NCI-H187 treated with DMSO at 0.1 percent for 48 hours (cell line): ENCODE data around the gene RNF166.
"Not testable (repeated sequence)": the region's sequence is repeated elsewhere in the genome, so short reads cannot be mapped to it uniquely, and the experiment has no call there.

Experiments used
- DNase-seq: peaks from one replicate; lab custom pipeline; 2025; lab: John Stamatoyannopoulos, UW

RNF166 gene

DNA sequence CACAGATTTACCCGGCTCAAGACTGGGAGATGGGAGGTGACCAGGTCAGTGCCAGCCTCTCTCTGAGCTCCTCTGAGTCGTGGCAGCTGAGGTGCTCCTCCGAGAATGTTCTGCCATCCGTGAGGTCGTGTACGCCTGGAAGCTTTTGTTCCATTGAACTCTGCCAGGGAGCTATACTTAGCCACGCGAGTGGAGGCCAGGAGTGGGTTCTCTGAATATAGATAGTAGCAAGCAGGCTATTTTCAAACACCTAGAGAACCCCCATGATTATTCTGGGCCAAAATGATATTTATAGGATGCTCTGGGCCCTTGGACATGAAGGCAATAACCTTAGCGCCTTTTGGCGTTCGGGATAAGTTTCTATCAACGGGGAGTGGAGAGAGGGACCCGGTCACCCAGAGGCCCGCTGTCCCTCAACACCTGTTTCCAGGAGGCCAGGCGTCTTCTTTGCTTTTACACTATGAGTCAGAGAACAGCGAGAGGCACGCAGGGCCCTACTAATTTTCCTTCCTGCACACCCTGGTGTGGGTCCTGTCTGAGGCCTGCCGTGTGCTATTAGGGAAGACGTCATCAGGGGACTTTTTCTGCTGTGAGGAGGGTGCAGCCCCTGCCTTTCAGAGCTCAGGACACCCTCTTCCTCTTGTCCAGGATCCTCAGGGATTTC, 32.4 kb downstream of the RNF166 start:
- DNase-seq: no peak

GRCh38 chr16:88672776-88673175, 33.4 kb downstream of the RNF166 start:
- no peak for DNase-seq

DNA sequence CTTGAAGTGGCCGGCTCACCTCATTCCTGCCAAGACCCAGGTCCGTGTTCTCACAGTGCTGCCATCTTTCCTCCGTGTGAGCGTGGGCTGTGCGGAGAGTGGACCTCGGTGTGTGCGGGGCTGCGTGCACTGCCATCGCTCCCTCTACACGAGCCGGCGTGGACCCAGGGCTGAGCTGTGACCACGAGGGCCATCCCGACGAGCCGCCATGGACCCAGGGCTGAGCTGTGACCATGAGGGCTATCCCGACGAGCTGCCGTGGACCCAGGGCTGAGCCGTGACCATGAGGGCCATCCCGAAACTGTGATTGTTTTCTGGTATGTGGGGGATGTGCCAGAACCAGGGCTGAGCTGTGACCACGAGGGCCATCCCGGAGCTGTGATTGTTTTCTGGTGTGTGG, 34.4 kb downstream of the RNF166 start:
- no peak for DNase-seq

DNA sequence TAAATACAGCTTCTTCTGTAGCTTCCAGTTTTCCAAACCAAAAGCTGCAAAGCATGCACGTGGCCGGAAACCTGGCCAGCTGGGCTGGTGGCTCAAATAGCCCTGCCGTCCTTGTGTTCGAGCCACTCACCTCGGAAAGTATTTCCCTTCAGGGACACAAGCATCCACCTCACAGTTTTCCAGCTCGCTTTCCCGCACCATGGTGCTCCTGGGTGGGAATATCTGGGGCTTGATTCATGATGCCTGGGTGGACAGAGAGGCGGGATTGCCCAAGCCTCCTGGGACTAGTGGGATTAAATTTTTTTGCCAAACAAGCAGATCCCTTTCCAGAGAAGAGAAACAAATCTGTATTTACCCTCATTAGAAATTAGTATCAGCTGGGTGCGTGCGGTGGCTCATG, 36.2 kb downstream of the RNF166 start:
- no peak for DNase-seq

- not testable (repeated sequence) for DNase-seq
Measured at GRCh38 chr16:88669493-88669892, 36.7 kb downstream of the RNF166 start.

DNA sequence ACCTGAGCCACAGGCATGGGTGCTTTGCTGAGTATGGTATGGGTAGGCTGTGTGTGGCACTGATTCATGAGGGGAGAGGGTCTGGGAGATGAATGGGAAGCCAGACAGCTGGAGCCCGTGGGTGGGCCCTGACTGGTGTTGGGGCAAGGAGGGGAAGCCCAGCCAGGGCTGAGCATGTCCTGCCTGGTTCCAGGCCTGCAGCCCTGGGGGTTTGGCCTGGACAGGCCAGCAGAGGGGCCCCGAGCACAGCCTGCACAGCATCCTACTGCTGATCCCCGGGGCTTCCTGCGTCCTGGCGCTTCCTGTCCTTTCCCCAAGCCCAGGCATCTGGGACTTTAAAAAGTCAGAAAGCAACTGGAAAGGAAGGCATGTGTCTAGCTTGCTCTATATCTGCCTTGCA, 38.7 kb downstream of the RNF166 start:
- DNase-seq: no peak

GRCh38 chr16:88665570-88665969, 40.6 kb downstream of the RNF166 start:
- DNase-seq: no peak

DNA sequence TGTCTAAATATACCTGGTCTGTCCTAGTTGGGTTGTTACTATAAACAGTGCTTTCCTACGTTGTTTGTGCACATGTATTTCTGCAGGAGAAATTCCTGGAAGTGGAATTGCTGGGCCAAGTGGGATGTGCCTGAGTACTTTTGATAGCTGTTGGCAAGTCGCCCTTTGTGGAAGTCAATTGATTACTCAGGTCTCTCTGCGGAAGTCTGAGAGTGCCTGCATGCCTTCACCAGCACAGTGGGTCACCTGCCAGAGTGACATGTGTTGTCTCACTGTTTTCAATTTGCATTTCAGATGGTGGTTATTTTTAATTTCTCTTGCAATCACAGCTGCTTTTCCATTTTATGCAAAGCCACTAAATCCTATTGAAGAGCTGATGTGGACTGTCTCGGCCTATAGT, 41.1 kb downstream of the RNF166 start:
- no peak for DNase-seq

DNA sequence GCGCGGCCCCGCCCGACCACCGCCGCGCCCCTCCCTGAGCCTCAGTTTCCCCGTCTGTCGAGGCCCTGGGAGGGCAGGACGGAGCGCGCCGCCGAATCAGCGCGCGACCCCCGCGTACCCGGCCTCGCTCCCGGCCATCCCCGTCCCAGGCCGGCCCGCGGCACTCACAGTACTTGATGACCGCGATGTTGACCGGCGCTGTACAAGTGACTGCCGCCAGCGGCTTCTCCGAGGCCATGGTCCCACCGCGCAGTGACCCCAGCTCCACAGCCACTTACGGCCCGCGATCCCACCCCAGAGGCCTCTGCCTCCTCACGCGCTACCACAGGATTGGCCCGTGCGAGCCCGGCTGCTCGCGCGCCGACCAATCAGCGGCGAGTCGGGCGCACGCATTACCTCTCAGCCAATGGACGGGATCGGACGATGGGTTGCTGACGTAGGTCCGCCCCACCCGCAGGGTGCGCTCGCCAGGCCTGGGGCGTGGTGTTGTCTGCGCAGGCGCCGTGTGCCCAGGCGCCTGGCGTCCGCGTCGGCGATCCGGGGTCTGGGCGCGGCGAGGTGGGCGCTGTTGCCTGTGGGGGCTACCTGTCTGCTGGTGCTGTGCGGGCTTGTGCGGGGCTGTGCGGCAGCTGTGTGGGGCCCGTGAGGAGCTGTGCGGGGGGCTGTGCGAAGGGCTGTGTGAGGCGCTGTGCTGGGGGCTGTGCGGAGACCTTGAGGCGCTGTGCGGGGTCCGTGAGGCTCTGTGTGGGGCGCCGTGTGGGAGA, 43.2 kb downstream of the RNF166 start, which contains the start of gene MVD:
TSS of gene MVD (minus strand) at position 249 of the 764 bp plus-strand sequence. CDS start at position 238, 11 bp downstream.
- DNase-seq: no peak

- no peak for DNase-seq
Measured at GRCh38 chr16:88662222-88662842, 43.9 kb downstream of the RNF166 start.

GRCh38 chr16:88661468-88661867, 44.7 kb downstream of the RNF166 start:
- no peak for DNase-seq

- no peak for DNase-seq
Measured at GRCh38 chr16:88659160-88659559, 47.0 kb downstream of the RNF166 start.

- no peak for DNase-seq
Measured at GRCh38 chr16:88658714-88659113, 47.5 kb downstream of the RNF166 start.

GRCh38 chr16:88657371-88657770, 48.8 kb downstream of the RNF166 start:
- DNase-seq: no peak

DNA sequence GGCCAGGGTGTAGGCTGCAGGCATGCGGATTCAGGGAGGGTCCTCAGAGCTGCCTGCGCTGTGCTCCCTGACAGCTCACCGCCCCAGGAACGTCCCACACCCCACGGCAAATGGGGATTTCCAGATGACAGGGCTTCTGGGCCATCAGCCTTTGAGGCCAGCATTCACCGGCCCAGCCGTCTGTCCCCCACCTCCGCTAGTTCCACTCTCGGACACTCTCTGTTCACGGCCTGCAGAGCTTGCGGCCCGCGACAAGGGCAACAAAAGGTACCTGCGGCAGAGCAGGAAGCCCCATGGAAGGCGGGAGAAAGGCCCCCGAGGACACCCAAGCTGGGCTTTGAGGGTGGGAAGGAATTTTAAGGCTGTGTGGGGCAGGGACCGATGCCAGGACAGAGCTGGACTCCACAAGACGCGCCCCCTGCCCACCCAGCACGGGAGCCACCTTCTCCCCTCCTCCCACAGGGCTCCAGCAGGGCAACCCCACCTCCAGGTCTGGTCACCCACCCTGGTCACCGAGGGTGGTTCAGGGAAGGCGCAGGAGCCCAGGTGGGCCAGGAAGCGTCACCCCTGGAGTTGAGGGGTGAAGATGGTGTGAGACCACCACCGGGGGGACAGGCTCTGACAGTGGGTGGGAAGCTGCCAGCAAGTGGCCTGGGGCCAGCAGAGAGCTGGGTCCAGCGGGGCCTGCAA, 49.8 kb downstream of the RNF166 start:
- DNase-seq: no peak

- DNase-seq: no peak
Measured at GRCh38 chr16:88655733-88656281, 50.4 kb downstream of the RNF166 start.

DNA sequence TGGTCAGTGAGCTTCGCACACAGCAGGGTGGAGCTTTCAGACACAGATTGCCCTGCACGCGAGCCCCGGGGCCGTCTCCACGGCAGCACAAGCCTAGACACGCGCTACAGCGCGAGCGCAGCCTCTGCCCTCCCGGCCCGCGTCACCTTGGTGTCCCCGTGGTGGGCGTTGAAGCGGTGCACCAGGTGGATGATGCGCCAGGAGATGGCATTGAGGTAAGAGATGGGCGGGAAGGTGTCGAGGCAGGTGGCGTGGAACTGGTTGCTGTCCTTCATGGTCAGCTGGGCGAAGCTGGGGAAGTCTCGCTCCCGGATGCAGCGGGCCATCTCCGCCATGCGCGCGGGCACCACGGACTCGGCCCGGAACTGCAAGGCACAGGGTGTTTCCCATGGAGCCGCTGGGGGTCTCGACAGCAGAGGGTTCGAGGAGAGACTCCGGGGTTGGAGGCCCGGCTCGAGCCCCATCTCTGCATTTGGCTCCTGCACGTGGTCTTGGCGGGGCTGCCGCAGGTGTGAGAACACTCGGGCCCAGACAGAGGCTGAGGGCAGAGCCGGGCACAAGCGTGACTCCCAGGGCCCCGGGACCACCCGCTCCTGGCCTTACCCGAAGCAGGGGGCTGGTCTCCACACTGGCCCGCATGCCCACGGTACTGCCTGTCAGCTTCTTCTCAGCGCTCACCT, 51.0 kb downstream of the RNF166 start:
- DNase-seq: no peak

- DNase-seq: no peak
Measured at GRCh38 chr16:88654363-88655052, 51.7 kb downstream of the RNF166 start.

- DNase-seq: no peak
Measured at GRCh38 chr16:88653596-88654362, 52.4 kb downstream of the RNF166 start.

- DNase-seq: no peak
Measured at GRCh38 chr16:88653101-88653500, 53.1 kb downstream of the RNF166 start.
